ENCODE results near the gene MYEF2.

Gene MYEF2

DNA sequence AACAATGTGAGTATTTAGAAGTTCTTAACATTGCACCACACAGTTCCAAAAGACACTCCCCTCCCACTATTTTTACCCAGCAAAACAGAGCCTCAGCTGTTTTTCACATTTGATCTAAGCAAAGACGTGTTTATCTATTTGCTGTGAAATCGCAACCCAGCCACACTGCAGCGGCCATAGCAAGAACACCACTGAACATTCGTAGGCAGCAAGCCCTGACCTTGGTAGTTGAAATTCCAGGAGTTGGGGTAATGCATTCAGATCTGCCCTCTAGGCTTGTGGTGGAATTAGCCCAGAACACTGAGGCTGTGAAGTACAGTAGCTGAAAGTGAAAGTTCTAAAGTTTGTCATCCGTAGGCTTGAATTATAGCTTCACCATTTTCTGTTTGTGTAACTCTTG, 74.4 kb downstream of the MYEF2 start:
- Histone ChIP-seq H3K4me1 (ENCODE audit: control insufficient read depth in 1 of 2, insufficient read depth in 2 of 2, low read length in 2 of 2) (no peaks in the 10 kb centered on the region), H3K9me3 (ENCODE audit: control insufficient read depth in 1 of 2, low read length in 2 of 2) (no peaks in the 10 kb centered on the region), H3K36me3 (ENCODE audit: control insufficient read depth in 1 of 2, insufficient read depth in 2 of 2, low read length in 2 of 2) (no peaks in the 10 kb centered on the region), H3K4me3 (ENCODE audit: low read depth in 1 of 2, low read length in 2 of 2) (no peak overlapping the region), H3K27me3 (ENCODE audit: low read depth, low read length) (no peaks in the 10 kb centered on the region), H3K27ac (ENCODE audit: low read length) (no peak overlapping the region)

DNA sequence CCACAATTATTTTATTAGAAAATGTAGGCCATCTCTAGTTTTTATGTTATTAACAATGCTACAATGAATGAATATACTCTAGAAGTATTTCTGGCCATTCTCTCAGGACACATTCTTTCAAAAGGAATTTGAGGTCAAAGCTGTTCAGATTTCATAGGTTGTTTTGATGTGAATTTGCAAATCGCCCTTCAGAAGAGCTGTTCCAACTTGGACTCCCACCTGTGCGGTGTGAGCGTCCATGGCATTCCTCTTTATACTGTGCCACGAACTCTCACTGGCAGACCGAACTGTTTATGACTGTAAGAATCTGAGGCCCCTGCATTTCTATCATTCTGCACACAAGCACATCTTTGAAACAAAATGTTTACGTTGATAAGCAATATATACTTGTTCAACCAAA, 75.9 kb downstream of the MYEF2 start:
- H3K4me3 ChIP-seq (ENCODE audit: low read depth in 1 of 2, low read length in 2 of 2) = no peak overlapping the region
- no peaks in the 10 kb centered on the region for H3K4me1 ChIP-seq (ENCODE audit: control insufficient read depth in 1 of 2, insufficient read depth in 2 of 2, low read length in 2 of 2)
- no peaks in the 10 kb centered on the region for H3K9me3 ChIP-seq (ENCODE audit: control insufficient read depth in 1 of 2, low read length in 2 of 2)
- no peak overlapping the region for H3K27ac ChIP-seq (ENCODE audit: low read length)
- no peaks in the 10 kb centered on the region for H3K36me3 ChIP-seq (ENCODE audit: control insufficient read depth in 1 of 2, insufficient read depth in 2 of 2, low read length in 2 of 2)
- H3K27me3 ChIP-seq (ENCODE audit: low read depth, low read length) = no peaks in the 10 kb centered on the region

DNA sequence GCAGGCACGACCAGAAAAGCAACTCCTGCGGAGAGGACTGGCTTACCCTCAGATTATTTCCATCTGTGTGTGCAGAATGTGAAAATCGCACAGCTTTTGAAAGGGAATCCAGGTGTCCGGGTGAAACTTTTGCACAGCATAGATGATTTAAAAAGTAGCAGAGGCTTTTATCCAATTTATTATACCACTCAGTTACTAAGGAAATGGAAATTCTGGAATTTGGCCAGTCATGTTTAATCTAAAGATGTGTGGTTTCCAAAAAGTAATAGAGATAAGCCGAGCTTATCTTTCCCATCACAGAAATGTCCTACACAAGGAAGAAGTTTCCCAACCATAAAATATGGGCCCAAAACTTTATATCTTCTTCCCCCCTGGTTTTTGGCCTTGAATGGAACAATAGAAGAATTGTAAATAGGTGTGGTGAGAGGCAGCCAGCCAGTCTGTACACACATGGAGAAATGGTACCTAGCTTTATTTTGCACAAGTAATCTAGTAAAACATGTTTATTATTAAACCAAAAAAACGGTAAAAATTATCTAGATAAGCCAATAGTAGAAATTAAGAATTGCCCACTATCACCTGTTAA, 76.6 kb downstream of the MYEF2 start:
- H3K27me3 ChIP-seq (ENCODE audit: low read depth, low read length) = no peaks in the 10 kb centered on the region
- H3K4me1 ChIP-seq (ENCODE audit: control insufficient read depth in 1 of 2, insufficient read depth in 2 of 2, low read length in 2 of 2) = no peaks in the 10 kb centered on the region
- H3K27ac ChIP-seq (ENCODE audit: low read length) = no peak overlapping the region
- no peaks in the 10 kb centered on the region for H3K36me3 ChIP-seq (ENCODE audit: control insufficient read depth in 1 of 2, insufficient read depth in 2 of 2, low read length in 2 of 2)
- no peaks in the 10 kb centered on the region for H3K9me3 ChIP-seq (ENCODE audit: control insufficient read depth in 1 of 2, low read length in 2 of 2)
- H3K4me3 ChIP-seq (ENCODE audit: low read depth in 1 of 2, low read length in 2 of 2) = no peak overlapping the region

DNA sequence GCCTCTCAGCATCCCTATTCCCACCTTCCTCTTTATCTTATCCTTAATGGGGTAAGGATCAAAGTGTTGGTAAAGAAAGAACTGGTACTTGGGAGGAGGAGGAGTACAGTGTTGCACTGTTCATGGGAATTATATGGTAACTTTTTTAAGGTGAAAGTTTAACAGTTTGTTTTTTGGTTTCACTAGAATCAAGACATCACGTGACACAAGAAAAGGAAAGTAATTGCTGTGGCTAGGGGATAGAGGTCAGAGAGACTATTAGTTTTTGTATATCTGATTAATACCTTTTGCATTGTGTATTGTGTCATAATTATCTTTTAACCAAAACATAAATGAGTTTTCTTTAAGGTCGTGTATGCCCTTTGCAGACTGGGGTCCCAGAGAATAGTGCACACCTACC, 80.8 kb downstream of the MYEF2 start:
- no peak overlapping the region for H3K27ac ChIP-seq (ENCODE audit: low read length)
- no peaks in the 10 kb centered on the region for H3K9me3 ChIP-seq (ENCODE audit: control insufficient read depth in 1 of 2, low read length in 2 of 2)
- H3K4me3 ChIP-seq (ENCODE audit: low read depth in 1 of 2, low read length in 2 of 2) = no peak overlapping the region
- H3K4me1 ChIP-seq (ENCODE audit: control insufficient read depth in 1 of 2, insufficient read depth in 2 of 2, low read length in 2 of 2) = no peaks in the 10 kb centered on the region
- H3K27me3 ChIP-seq (ENCODE audit: low read depth, low read length) = no peaks in the 10 kb centered on the region
- H3K36me3 ChIP-seq (ENCODE audit: control insufficient read depth in 1 of 2, insufficient read depth in 2 of 2, low read length in 2 of 2) = no peaks in the 10 kb centered on the region

DNA sequence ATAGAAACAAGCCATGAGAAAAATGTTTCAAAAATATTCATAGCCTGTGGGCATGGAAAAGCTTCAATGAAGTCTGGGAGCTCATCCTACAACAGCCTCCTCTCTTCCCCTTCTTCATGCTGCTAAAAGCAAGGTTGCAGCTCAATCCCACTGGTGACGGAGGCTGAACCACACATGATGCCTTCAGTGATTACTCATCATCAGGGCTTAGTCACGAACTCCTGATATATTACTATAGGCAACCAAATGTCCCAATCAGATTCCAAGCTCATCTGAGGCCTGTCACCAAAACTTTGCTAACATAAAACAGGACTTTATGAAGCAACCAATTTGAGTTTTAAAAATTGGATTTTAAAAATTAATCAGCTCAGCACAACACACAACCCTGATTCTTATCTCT, 81.3 kb downstream of the MYEF2 start:
- no peaks in the 10 kb centered on the region for H3K9me3 ChIP-seq (ENCODE audit: control insufficient read depth in 1 of 2, low read length in 2 of 2)
- H3K4me1 ChIP-seq (ENCODE audit: control insufficient read depth in 1 of 2, insufficient read depth in 2 of 2, low read length in 2 of 2) = no peaks in the 10 kb centered on the region
- no peaks in the 10 kb centered on the region for H3K36me3 ChIP-seq (ENCODE audit: control insufficient read depth in 1 of 2, insufficient read depth in 2 of 2, low read length in 2 of 2)
- no peak overlapping the region for H3K27ac ChIP-seq (ENCODE audit: low read length)
- no peak overlapping the region for H3K4me3 ChIP-seq (ENCODE audit: low read depth in 1 of 2, low read length in 2 of 2)
- no peaks in the 10 kb centered on the region for H3K27me3 ChIP-seq (ENCODE audit: low read depth, low read length)

DNA sequence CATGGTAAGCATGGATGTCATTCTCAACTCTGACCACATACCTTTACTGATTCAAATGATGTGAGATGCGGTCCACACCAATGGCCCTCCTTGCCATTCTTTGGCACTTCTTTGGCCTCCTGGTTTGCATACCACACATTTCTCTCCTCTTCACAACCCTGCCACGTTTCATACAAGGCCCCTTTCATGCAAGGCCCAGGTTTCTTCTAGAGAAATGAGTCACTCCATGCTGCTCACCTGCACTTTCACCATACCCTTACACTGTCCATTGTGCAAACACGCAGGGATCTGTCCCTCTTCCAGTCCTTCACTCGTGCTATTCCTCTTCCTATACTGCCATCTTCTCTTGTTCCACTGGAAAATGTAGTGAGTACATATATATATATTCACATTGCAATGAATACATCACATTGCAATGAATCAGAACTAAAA, 81.7 kb downstream of the MYEF2 start:
- H3K27ac ChIP-seq (ENCODE audit: low read length) = no peak overlapping the region
- H3K36me3 ChIP-seq (ENCODE audit: control insufficient read depth in 1 of 2, insufficient read depth in 2 of 2, low read length in 2 of 2) = no peaks in the 10 kb centered on the region
- H3K4me1 ChIP-seq (ENCODE audit: control insufficient read depth in 1 of 2, insufficient read depth in 2 of 2, low read length in 2 of 2) = no peaks in the 10 kb centered on the region
- no peak overlapping the region for H3K4me3 ChIP-seq (ENCODE audit: low read depth in 1 of 2, low read length in 2 of 2)
- H3K9me3 ChIP-seq (ENCODE audit: control insufficient read depth in 1 of 2, low read length in 2 of 2) = no peaks in the 10 kb centered on the region
- H3K27me3 ChIP-seq (ENCODE audit: low read depth, low read length) = no peaks in the 10 kb centered on the region

- Histone ChIP-seq H3K36me3 (ENCODE audit: control insufficient read depth in 1 of 2, insufficient read depth in 2 of 2, low read length in 2 of 2) (no peaks in the 10 kb centered on the region), H3K4me1 (ENCODE audit: control insufficient read depth in 1 of 2, insufficient read depth in 2 of 2, low read length in 2 of 2) (no peaks in the 10 kb centered on the region), H3K9me3 (ENCODE audit: control insufficient read depth in 1 of 2, low read length in 2 of 2) (no peaks in the 10 kb centered on the region), H3K4me3 (ENCODE audit: low read depth in 1 of 2, low read length in 2 of 2) (no peak overlapping the region), H3K27me3 (ENCODE audit: low read depth, low read length) (no peaks in the 10 kb centered on the region), H3K27ac (ENCODE audit: low read length) (no peak overlapping the region)
Measured at GRCh38 chr15:48091522-48091921, 86.6 kb downstream of the MYEF2 start.

DNA sequence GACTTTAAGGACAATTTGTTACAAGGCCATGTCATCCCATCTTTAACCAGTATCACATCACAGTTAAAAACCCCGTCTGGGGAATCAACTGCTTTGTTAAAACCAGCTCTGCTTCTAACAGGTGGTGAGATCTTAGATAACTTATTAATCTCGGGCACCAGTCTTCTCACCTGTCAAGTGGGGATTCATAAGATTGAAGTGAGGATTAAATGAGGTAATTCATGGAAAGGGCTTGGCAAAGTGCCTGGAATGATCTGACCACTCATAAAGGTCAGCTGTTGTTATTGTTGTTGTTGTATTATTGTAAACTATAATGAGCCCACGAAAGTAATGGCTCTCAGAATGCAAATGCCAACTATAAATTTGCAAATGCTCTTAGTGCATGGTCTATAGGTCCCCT, 87.4 kb downstream of the MYEF2 start:
- H3K36me3 ChIP-seq (ENCODE audit: control insufficient read depth in 1 of 2, insufficient read depth in 2 of 2, low read length in 2 of 2) = no peaks in the 10 kb centered on the region
- no peak overlapping the region for H3K27ac ChIP-seq (ENCODE audit: low read length)
- H3K9me3 ChIP-seq (ENCODE audit: control insufficient read depth in 1 of 2, low read length in 2 of 2) = no peaks in the 10 kb centered on the region
- no peak overlapping the region for H3K4me3 ChIP-seq (ENCODE audit: low read depth in 1 of 2, low read length in 2 of 2)
- H3K4me1 ChIP-seq (ENCODE audit: control insufficient read depth in 1 of 2, insufficient read depth in 2 of 2, low read length in 2 of 2) = no peaks in the 10 kb centered on the region
- no peaks in the 10 kb centered on the region for H3K27me3 ChIP-seq (ENCODE audit: low read depth, low read length)

DNA sequence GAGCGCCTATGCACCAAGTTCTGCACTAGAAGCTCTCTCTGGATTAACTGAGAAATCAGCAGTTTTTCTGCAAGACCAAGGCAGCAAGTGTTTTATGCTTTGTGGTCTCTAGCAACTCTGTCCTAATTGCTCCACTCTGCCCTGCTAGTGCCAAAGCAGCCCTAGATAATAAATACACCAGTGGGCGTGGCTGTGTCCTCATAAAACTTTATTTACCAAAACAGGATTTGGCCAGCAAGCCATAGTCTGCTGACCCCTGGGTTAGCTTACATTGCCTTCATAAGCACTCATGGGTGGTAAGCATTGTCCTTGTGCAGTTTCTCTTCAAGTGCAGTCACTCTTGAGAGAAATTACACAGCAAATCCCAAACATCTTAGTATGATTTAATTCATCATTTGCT, 88.0 kb downstream of the MYEF2 start:
- no peaks in the 10 kb centered on the region for H3K27me3 ChIP-seq (ENCODE audit: low read depth, low read length)
- H3K9me3 ChIP-seq (ENCODE audit: control insufficient read depth in 1 of 2, low read length in 2 of 2) = no peaks in the 10 kb centered on the region
- no peak overlapping the region for H3K4me3 ChIP-seq (ENCODE audit: low read depth in 1 of 2, low read length in 2 of 2)
- no peaks in the 10 kb centered on the region for H3K4me1 ChIP-seq (ENCODE audit: control insufficient read depth in 1 of 2, insufficient read depth in 2 of 2, low read length in 2 of 2)
- H3K27ac ChIP-seq (ENCODE audit: low read length) = no peak overlapping the region
- H3K36me3 ChIP-seq (ENCODE audit: control insufficient read depth in 1 of 2, insufficient read depth in 2 of 2, low read length in 2 of 2) = no peaks in the 10 kb centered on the region

DNA sequence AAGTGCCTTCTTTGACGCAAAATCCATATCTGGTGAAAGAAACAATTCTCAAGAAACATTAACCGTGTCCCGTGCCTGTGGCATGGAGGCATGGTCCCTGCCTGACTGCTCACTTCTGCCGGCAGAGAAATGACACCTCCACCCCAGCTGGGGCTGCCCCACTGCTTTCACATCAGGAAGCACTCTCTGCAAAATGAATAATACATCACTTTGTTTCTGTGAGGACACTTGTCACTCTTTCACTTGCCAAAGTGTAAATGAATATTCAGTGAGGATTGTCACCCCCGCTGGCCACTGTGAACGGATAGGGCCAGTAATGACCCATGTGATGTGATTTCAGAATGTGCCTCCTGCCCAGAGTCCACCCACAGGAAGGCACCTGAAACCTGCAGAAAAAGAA, 88.4 kb downstream of the MYEF2 start:
- H3K27ac ChIP-seq (ENCODE audit: low read length) = no peak overlapping the region

GRCh38 chr15:48087844-48088243, 90.3 kb downstream of the MYEF2 start:
- no peaks in the 10 kb centered on the region for H3K27me3 ChIP-seq (ENCODE audit: low read depth, low read length)
- no peaks in the 10 kb centered on the region for H3K36me3 ChIP-seq (ENCODE audit: control insufficient read depth in 1 of 2, insufficient read depth in 2 of 2, low read length in 2 of 2)
- H3K4me3 ChIP-seq (ENCODE audit: low read depth in 1 of 2, low read length in 2 of 2) = no peak overlapping the region
- no peak overlapping the region for H3K27ac ChIP-seq (ENCODE audit: low read length)
- H3K9me3 ChIP-seq (ENCODE audit: control insufficient read depth in 1 of 2, low read length in 2 of 2) = no peaks in the 10 kb centered on the region
- H3K4me1 ChIP-seq (ENCODE audit: control insufficient read depth in 1 of 2, insufficient read depth in 2 of 2, low read length in 2 of 2) = no peaks in the 10 kb centered on the region

More for the DNA sequence above, 88.4 kb downstream of the MYEF2 start:
- Histone ChIP-seq H3K9me3 (ENCODE audit: control insufficient read depth in 1 of 2, low read length in 2 of 2) (no peaks in the 10 kb centered on the region), H3K4me1 (ENCODE audit: control insufficient read depth in 1 of 2, insufficient read depth in 2 of 2, low read length in 2 of 2) (no peaks in the 10 kb centered on the region), H3K36me3 (ENCODE audit: control insufficient read depth in 1 of 2, insufficient read depth in 2 of 2, low read length in 2 of 2) (no peaks in the 10 kb centered on the region), H3K27me3 (ENCODE audit: low read depth, low read length) (no peaks in the 10 kb centered on the region), H3K4me3 (ENCODE audit: low read depth in 1 of 2, low read length in 2 of 2) (no peak overlapping the region)

DNA sequence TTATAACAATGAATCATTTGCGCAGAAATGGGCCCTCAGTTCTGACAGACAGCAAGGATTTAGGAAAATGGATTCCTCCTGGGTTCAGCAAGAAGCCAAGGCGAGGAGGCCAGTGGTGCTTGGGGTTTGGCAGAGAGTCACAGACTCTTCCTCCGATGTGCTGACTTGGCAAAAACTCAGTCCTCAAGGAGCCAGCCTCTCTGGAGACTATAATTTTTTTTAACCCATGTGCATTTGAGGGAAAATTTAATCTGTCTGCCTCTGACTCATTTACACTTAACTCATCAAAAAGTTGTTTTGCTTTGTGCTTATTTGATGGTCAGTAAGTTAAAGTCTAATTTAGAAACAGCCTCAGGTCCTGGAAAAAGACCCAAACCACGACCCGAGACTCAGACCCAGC, 91.5 kb downstream of the MYEF2 start:
- H3K4me3 ChIP-seq (ENCODE audit: low read depth in 1 of 2, low read length in 2 of 2) = no peak overlapping the region
- H3K27me3 ChIP-seq (ENCODE audit: low read depth, low read length) = no peaks in the 10 kb centered on the region

More for the DNA sequence above, 91.5 kb downstream of the MYEF2 start:
- no peaks in the 10 kb centered on the region for H3K4me1 ChIP-seq (ENCODE audit: control insufficient read depth in 1 of 2, insufficient read depth in 2 of 2, low read length in 2 of 2)
- H3K9me3 ChIP-seq (ENCODE audit: control insufficient read depth in 1 of 2, low read length in 2 of 2) = no peaks in the 10 kb centered on the region
- no peak overlapping the region for H3K27ac ChIP-seq (ENCODE audit: low read length)
- no peaks in the 10 kb centered on the region for H3K36me3 ChIP-seq (ENCODE audit: control insufficient read depth in 1 of 2, insufficient read depth in 2 of 2, low read length in 2 of 2)
